ENCODE measurements around the gene LAT.
"Not testable (repeated sequence)": the region's sequence is repeated elsewhere in the genome, so short reads cannot be mapped to it uniquely, and the experiment has no call there.

- TF ChIP-seq EZH2 (IDR thresholded peaks at IDR 0.05; ENCODE audit: insufficient read depth, poor library complexity, severe bottlenecking); EZH2phosphoT487 (IDR thresholded peaks at IDR 0.05; ENCODE audit: insufficient read depth, low read depth): not testable (repeated sequence)
Observed at GRCh38 chr16:28980330-28980729, 4.5 kb upstream of the LAT start.
